GM18517 (cell line): ENCODE measurements around the gene KIFC3.
"Not testable (repeated sequence)": the region's sequence is repeated elsewhere in the genome, so short reads cannot be mapped to it uniquely, and the experiment has no call there.

ENCODE experiments used
- ATAC-seq: cut with Tn5 transposase; IDR thresholded peaks from one replicate; pipeline ENCODE4 v1.9.1; 2021; ENCODE audit warnings: mild to moderate bottlenecking, moderate library complexity; ENCODE audit not compliant: unreplicated experiment

Gene KIFC3, protein sequence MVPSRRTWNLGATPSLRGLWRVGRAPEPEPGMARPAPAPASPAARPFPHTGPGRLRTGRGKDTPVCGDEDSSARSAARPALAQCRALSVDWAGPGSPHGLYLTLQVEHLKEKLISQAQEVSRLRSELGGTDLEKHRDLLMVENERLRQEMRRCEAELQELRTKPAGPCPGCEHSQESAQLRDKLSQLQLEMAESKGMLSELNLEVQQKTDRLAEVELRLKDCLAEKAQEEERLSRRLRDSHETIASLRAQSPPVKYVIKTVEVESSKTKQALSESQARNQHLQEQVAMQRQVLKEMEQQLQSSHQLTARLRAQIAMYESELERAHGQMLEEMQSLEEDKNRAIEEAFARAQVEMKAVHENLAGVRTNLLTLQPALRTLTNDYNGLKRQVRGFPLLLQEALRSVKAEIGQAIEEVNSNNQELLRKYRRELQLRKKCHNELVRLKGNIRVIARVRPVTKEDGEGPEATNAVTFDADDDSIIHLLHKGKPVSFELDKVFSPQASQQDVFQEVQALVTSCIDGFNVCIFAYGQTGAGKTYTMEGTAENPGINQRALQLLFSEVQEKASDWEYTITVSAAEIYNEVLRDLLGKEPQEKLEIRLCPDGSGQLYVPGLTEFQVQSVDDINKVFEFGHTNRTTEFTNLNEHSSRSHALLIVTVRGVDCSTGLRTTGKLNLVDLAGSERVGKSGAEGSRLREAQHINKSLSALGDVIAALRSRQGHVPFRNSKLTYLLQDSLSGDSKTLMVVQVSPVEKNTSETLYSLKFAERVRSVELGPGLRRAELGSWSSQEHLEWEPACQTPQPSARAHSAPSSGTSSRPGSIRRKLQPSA

DNA sequence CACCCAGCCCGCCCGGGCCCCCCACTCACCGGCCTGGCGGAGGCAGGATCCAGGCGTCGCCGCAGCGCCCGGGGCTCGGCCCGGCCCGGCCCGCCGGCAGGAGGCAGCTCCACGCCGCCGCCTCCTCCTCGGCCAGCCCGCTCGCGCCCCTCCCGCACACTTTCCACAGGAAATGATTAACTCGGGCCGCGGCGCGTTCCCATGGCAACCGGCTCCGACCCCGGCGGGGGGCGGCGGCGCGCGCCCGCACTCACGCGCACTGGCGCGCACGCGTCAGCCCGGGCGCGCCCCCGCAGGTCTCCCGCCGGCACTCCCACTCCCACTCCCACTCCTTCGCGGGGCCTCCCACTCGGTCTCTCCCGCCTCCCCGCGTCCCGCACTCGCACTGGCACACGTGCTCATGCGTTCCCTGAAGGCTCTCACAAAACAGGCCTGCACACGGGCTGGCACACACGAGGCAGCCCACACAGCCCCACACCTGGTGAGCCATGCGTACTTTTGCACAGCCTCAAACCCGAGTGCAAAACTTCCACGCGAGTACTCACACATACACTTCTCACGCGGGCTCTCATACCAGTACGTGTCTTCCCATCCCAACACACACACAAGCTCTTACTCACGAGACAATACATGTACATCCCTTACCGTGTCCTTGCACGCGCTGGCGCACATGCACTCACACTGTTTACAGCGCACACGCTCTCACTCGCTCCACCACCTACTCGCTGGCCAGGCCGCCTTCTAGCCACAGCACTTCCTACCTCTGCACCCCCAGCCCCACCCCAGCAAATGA is at the start of gene KIFC3:
Gene KIFC3, minus strand, starts transcription at position 151 of the 793 bp plus-strand sequence. CDS start 4,248 bp downstream, outside the sequence.
- ATAC-seq: no peak

DNA sequence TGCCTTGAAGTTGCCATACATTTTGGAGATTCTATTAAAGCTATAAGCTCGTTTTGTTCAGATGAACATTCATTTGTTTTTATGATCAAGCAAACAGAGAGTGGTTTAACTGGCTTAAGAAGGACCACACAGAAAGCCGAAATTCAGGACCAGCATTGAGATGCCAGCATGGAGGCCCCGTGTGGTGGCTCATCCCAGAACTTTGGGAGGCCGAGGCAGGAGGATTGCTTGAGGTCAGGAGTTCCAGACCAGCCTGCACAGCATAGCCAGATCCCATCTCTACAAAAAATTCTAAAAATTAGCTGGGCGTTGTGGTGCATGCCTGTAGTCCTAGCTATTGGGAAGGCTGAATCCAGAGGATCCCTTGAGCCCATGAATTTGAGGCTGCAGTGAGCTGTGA is 45.9 kb upstream of the KIFC3 start:
- no peak for ATAC-seq

GRCh38 chr16:57846931-57847330 is 44.6 kb upstream of the KIFC3 start:
- not testable (repeated sequence) for ATAC-seq

- ATAC-seq: no peak
Observed at GRCh38 chr16:57846078-57846697, 43.9 kb upstream of the KIFC3 start.

- ATAC-seq: no peak
Observed at GRCh38 chr16:57845115-57845514, 42.8 kb upstream of the KIFC3 start.

GRCh38 chr16:57844416-57845030 is 42.2 kb upstream of the KIFC3 start:
- no peak for ATAC-seq

- no peak for ATAC-seq
Observed at GRCh38 chr16:57843400-57843799, 41.1 kb upstream of the KIFC3 start.

DNA sequence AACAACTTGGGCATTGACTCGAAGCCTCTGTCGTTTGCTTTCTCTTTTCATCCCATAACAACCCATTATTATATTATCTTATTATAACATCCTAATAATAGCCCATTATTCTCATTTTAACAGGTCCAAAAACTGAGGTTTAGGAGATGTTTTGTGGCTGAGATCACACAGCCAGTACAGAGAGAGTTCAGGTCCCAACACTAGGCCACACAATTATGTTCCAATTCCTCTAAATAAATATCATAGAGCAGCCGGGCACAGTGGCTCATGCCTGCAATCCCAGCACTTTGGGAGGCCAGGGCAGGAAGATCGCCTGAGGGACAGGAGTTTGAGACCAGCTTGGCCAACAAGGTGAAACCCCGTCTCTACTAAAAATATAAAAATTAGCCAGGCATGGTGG is 40.3 kb upstream of the KIFC3 start:
- ATAC-seq: no peak

DNA sequence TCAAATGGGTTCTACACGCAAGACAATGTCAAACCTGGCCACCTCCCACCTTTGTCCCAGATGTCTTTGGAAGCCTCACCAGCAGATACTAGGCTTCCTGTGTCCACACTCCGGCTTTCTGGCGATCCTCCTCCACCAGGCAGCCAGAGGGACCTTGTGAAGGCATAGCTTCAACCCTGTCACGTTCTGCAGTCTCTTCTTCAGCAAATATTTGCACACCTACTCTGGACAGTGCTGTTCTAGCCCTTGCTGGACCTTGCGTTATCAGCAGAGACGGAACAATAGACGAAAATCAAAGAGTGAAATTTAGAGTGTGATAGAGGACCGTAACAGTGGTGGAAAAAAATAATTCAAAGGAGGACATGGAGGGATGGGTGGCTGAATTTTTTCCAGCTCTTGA is 38.5 kb upstream of the KIFC3 start:
- ATAC-seq: no peak

DNA sequence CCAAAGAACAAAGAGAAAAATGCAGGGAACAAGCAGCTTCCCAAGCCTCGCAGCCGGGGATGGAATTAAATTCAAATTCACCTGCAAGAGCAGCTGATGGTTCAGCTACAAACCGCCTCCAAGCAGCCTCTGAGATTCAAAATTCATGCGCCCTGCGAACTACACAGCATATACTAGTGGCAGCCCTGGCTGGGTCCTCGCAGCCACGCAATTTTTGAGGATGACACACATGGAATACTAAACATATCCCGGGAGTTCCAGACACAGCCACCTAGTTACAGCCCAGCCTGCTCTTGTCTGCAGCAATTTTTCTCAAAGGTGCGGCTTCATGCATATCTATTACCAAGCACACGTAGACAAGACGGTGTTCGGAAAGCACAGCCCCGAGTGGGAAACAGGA is 35.9 kb upstream of the KIFC3 start:
- ATAC-seq: no peak

GRCh38 chr16:57837305-57838125 is 35.2 kb upstream of the KIFC3 start:
- ATAC-seq: no peak

DNA sequence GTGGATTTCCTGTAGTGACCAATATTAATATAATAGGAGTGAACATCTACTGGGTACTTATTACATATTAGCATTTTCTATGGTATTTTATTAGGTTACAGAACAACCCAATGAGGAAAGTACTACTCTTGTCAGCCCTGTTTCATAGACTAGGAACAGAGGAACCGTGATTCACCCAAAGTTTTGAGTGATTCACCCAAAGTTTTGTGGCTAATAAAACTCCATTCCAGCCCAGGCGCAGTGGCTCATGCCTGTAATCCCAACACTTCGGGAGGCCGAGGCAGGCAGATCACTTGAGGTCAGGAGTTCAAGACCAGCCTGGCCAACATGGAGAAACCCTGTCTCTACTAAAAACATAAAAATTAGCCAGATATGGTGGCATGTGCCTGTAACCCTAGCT is 33.1 kb upstream of the KIFC3 start:
- ATAC-seq: not testable (repeated sequence)

DNA sequence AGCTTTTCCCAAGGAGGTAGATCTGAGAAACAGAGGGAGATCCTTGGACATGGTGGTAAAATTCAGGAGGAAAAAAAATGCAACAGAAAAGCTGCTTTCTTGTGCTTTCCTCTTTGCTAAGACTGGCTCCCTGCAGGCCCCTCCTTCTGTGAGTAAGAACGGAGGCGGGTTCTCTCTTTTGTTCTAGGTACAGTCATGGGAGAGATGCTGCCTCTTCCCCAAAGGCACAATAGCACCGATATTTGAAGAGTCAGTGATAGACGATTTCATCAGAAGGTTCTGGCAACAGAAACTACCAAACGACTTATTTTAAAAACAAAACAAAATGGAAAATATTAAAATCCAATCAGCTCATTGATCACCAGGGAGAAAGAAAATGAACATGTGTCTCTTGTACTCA is 32.6 kb upstream of the KIFC3 start:
- no peak for ATAC-seq

GRCh38 chr16:57830890-57831484 is 28.7 kb upstream of the KIFC3 start:
- ATAC-seq: no peak

GRCh38 chr16:57829969-57830360 is 27.7 kb upstream of the KIFC3 start:
- ATAC-seq: no peak

DNA sequence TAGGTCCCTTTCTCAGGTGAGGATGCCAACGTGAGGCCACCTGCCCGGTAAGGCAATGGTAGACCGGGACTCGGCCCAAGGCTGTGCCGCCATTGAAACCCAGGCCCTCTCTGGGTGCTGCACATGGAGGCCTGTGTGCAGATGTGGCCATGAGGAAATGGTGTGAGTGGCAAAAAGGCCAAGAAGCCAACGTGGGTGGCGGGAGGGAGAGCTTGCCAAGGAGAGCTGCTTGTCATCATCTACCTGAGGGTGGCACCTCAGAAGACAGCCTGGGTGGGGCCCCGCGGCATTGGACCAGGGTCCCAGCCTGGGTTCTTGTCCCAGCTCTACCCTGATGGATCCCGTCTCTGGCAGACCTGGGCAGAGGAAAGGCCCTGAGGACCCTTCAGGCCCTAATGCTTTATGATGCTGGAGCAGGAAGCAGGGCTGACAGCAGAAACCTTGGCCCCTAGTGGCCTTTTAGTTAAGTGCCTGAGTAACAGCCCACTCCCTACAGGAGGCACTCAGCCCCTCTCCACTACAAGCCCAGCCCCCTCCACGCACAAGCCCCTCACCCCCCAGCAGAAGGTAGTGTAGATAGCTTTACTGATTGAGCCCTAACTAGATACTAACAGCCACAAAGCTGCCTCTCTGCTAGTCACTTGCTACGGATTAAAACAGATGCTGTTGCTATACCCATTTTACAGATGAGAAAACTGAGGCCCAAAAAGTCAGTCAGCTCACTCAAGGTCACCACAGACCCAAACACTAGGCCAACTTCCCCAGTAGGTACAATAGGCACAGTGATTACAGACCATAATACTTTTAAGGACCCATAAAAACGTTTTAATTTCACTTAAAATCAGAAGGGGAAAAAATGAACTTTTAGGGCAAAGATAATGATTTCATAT is 26.2 kb upstream of the KIFC3 start:
- no peak for ATAC-seq

- no peak for ATAC-seq
Observed at GRCh38 chr16:57826706-57827625, 24.7 kb upstream of the KIFC3 start.
